Measurements from ENCODE around the gene NKAPL.

The NKAPL gene

DNA sequence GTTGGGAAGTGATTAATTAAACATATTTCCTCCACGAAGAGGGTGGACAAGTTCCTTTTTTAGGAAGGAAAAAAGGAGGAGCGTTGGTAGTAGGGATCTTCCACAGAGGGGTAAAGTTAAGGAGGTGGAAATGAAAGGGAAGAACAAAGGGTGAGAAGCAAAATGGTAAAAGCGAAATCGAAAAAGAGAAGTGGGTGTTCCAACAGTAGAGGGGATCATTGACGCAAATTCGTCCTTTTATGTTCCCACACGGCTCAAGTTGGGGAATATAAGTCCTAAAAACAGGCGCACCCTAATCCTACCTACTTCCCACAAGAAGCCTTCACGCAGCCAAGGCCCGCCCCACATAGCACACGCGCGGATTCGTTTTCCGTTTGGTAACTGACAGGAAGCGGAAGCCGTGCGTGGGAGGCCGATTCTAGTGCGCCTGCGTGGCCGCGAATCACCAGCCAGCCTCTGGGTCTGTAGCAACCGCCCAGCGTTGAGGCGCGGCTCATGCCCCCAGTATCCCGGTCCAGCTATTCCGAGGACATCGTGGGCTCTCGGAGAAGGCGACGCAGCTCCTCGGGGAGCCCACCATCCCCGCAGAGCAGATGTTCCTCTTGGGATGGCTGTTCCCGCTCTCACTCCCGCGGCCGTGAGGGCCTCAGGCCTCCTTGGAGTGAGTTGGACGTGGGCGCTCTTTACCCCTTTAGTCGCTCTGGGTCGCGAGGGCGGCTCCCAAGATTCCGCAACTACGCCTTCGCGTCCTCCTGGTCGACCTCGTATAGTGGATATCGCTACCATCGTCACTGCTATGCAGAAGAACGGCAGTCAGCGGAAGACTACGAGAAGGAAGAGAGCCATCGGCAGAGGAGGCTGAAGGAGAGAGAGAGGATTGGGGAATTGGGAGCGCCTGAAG, at the start of gene NKAPL:
Gene NKAPL (plus strand): TSS at position 421 of the 901 bp plus-strand sequence. CDS start 75 bp downstream, at position 496.
- H3K4me3 Mint-ChIP-seq: peak within 1 kb of the TSS; percentile 29
- DNase-seq (ENCODE audit: low spot score in 2 of 2): peak in 1 of 2 donors; percentile 10
- ATAC-seq: peak; percentile 24
- H3K9me3 Mint-ChIP-seq: no peaks in the 10 kb centered on the region
- no peak within 1 kb of the TSS for H3K27ac Mint-ChIP-seq
- peaks cover 6% of the 10 kb centered on the region for H3K36me3 Mint-ChIP-seq
- peaks cover 5% of the 10 kb centered on the region for H3K4me1 Mint-ChIP-seq

DNA sequence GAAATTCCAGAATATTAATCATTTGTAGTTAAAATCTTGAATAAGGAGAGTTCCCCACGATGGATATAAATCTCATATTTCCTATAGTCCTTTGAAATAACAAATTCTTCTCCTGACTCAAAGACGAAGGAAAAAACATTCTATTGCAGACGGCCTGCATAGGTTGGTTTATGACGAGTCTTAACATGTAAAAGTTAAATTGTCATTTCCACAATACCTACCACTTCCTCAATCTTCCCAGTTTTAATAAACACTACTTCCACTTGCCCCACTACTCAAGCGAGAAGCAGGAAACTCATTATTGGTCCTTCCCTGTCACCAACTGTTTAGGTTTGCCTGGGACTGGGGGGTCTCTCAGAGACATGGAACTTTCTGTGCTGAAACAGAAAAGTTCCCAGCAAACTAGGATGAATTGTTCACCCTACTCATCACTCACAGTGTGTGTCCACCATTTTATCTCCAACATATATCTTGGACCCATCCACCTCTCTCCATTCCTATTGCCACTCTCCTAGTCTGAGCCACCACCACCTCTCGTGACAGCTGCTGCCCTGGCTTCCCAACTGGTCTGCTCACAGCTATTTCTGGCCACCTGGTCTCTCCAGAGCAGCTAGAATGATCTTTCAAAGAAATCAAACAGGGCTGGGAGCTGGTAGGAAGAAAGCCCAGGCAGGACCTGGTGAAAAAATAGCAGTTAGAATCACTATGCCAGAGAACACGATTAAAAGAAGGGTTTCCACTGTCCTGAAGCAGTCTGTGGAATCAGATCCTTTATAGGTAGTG, 49.2 kb upstream of the NKAPL start:
- Mint-ChIP-seq H3K4me3 (no peak overlapping the region), H3K36me3 (peaks cover 17% of the 10 kb centered on the region), H3K9me3 (no peaks in the 10 kb centered on the region), H3K4me1 (peaks cover 35% of the 10 kb centered on the region), H3K27ac (no peak overlapping the region)
- DNase-seq (ENCODE audit: low spot score in 2 of 2) (no peak), ATAC-seq (no peak)

DNA sequence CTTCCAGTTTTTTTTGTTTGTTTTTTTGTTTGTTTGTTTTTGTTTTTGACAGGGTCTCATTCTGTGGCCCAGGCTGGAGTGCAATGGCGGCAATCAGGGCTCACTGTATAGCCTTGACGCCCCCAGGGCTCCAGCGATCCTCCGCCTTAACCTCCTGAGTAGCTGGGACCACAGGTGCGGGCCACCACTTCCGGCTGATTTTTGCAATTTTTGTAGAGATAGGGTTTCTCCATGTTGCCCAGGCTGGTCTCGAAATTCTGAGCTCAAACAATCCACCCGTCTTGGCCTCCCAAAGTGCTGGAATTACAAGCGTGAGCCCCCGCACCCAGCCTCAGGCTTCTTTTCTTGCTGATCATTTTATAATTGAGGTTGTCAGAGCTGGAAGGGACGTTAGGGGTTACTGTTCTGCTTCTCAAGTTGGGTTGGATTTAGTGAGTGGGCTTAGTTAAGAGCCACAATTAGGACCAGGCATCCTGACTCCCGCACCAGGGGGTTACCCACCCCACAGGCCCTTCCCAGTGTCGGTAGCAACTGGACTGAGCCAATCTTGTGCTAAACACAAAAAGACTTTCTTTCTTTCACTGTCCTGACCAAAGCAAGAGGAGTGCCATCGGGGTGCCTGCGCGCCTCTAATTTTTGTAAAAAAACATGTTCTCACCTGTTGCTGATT, 47.1 kb upstream of the NKAPL start:
- DNase-seq (ENCODE audit: low spot score in 2 of 2) (no peak), ATAC-seq (peak; percentile 14)
- Mint-ChIP-seq H3K36me3 (peaks cover 17% of the 10 kb centered on the region), H3K4me1 (peaks cover 35% of the 10 kb centered on the region), H3K9me3 (no peaks in the 10 kb centered on the region), H3K27ac (peak overlapping the region; percentile 86), H3K4me3 (peak overlapping the region; percentile 60)

DNA sequence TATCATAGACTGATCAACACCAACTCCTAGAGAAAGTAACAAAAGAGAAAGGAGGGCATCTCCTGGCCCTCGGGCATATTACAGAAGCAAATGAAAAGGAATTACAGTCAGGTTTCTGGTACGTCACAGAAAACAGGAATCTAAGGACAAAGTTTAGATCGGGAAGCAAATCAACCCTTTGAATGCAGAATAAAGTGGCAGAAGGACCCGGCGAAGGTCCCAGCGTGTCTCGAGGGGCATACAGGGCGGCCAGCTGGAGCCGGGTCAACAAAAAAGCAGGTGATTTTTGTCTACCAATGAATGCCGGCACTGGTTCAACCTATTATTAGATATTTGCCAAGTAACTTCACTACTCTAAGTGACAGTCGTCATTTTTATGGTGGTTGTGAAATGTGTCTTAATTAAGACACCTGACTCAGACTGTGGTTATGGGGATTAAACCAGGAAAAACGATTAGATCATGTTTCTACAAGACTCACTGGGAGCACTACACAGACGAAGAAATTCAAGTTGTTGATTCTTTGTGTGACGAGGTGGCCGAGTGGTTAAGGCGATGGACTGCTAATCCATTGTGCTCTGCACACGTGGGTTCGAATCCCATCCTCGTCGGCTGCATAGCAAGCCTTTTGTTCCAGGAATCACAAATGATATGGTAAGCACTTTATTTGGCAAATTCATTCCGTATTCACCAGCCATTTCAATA, 46.4 kb upstream of the NKAPL start:
- DNase-seq (ENCODE audit: low spot score in 2 of 2) (peak; percentile 44 to 80), ATAC-seq (peak; percentile 87)
- Mint-ChIP-seq H3K4me1 (peaks cover 30% of the 10 kb centered on the region), H3K9me3 (no peaks in the 10 kb centered on the region), H3K27ac (peak overlapping the region; percentile 86), H3K36me3 (peaks cover 17% of the 10 kb centered on the region), H3K4me3 (peak overlapping the region; percentile 60)

DNA sequence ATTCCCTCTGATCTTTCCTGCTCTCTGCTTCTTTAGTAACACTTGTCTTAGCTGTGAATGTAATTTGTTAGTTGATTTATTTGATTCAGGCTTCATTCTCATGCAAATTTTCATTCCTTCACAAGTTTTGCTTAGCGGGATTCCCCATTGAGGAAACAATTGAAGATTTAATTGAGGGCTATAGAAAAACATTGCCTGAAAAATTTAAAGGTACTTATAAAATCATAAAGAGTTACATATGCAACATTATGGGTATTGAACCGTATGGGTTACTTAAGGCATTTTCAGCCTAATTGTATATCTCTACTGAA, 45.9 kb upstream of the NKAPL start:
- Mint-ChIP-seq H3K27ac (peak overlapping the region; percentile 86), H3K4me1 (peaks cover 30% of the 10 kb centered on the region), H3K36me3 (peaks cover 16% of the 10 kb centered on the region), H3K4me3 (peak overlapping the region; percentile 60), H3K9me3 (no peaks in the 10 kb centered on the region)
- DNase-seq (ENCODE audit: low spot score in 2 of 2) (no peak), ATAC-seq (no peak)

DNA sequence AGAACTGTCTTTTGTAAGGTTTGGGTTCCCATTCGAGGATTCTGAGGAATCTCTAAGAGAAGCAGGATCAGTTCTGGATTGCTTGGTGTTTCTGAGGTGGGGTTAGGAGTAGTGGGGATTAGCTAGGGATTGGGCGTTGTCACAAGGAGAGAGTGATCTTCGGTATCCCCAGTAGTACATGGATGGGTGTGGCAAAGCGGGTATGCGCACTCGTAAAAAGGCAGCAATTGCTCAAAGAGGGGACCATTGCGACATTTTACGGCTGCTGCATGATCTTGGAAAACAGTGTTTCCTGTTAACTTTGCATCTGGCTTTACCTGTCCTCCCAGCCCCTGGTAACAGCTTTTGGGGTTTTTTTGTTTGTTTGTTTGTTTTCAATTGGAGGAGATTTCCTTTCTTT, 43.7 kb upstream of the NKAPL start:
- DNase-seq (ENCODE audit: low spot score in 2 of 2): no peak
- Mint-ChIP-seq H3K4me1 (peaks cover 29% of the 10 kb centered on the region), H3K4me3 (no peak overlapping the region), H3K9me3 (no peaks in the 10 kb centered on the region), H3K27ac (no peak overlapping the region), H3K36me3 (peaks cover 11% of the 10 kb centered on the region)
- ATAC-seq: no peak

DNA sequence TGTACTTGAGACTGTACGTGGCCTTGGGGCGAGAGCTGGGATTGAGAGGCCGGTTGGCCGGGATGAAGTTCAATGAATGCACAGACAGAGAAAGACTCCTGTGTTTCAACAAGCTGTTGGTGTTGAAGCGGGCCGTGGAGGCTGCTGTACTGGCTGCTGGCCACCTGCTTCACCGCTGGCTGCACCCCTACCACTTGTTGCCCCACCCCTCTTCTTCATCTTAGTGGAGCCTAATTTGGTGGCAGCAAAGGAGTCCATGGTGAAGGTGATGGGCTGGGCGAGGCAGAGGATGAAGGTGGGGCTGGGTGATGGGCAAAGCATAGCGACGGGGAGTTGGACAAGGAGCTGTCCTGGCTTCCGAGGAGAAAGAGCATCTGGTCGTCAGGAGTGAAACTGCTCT, 41.2 kb upstream of the NKAPL start:
- H3K36me3 Mint-ChIP-seq: peaks cover 3% of the 10 kb centered on the region
- H3K4me1 Mint-ChIP-seq: peaks cover 14% of the 10 kb centered on the region
- peak overlapping the region; percentile 70 for H3K4me3 Mint-ChIP-seq
- ATAC-seq (no peak), DNase-seq (ENCODE audit: low spot score in 2 of 2) (no peak)
- H3K27ac Mint-ChIP-seq: no peak overlapping the region
- H3K9me3 Mint-ChIP-seq: no peaks in the 10 kb centered on the region

DNA sequence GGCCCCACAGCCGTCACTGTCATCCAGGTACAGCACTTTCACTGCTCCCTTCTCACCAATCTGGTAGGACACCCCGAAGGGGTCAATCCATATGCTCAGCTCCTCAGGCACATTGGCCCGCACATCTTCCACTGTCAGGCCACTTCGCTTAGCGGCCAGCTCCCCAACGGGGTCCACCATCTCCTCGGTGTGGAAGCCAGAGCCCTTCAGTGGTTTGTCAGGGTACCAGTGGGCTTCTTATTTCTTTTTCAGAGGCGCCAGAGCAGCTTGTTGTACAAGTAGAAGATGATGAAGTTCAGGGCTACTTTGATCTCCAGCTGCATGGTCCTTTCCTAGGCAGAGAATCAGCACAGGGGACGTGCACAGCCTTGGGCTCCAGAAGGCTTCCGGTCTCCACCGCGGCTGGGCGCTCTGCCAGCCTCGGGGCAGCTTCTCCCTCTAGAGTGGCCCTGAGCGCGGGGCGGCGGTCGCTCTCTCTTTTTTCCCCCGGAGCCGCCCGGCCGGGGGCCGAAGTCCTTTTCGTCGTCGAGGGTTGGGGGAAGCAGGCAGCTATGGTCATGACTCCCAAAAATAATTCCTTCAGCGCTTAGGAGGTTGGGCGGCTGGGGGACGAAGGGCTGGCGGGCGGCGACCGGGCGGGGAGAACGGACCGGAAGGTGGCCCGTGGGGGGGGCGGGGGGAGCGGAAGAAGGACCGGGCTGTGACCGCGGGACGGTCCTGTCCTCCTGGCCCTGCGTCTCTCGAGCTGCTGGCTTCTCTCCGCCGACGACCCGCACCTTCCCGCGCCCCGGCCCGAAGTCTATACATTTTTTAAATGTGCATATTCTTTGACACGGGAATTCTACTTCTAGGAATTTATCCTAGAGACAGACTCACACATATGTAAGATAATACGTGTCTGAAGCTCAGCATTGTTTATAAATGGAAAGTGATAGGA, 40.5 kb upstream of the NKAPL start:
- no peaks in the 10 kb centered on the region for H3K36me3 Mint-ChIP-seq
- peak in 1 of 2 donors; percentile 61 for DNase-seq (ENCODE audit: low spot score in 2 of 2)

DNA sequence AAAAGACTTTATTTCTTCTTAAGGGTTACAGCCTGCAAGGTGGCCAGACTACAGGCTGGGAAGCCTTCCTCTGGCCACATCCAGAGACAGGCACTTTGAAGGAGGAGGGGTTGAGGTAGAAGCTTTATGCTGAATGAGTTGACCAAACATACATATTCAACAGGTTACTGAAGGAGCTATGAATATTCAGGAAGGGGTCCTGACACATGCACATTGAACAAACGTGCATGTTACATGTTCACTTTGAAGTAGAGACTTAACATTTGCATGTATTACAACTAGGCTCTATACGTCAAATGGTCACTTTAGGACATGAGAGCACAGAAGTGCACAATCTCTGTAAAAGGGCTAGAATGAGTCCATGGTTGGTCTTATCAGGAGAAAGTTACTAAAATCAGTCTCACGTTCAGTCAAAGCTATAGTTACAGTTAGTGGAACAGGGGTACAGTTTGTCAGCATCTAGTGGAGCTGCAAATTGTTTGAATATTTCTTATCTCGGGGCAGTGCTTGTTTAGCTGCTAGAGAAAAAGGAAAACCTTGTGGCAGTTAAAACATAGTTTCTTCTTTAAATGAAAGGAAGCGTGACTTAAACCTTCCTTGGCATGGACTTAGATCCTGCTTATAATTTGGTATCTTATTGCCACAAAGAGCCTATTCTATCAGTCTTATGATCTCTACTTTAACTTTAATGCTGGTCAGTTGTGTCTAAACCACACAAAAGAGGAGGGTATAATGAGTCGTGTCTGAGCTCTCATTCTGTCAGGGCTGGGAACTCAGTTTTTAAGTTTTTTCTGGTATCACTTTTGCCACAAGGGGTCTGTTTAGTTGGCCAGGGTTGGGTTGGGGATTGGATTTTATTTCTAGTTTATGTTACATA, 38.6 kb upstream of the NKAPL start:
- ATAC-seq: no peak
- H3K4me1 Mint-ChIP-seq: peaks cover 9% of the 10 kb centered on the region

More for the DNA sequence above, 40.5 kb upstream of the NKAPL start:
- no peak overlapping the region for H3K27ac Mint-ChIP-seq
- H3K9me3 Mint-ChIP-seq: peaks cover 2% of the 10 kb centered on the region
- H3K4me1 Mint-ChIP-seq: peaks cover 9% of the 10 kb centered on the region
- peak overlapping the region; percentile 70 for H3K4me3 Mint-ChIP-seq
- peak; percentile 84 for ATAC-seq

DNA sequence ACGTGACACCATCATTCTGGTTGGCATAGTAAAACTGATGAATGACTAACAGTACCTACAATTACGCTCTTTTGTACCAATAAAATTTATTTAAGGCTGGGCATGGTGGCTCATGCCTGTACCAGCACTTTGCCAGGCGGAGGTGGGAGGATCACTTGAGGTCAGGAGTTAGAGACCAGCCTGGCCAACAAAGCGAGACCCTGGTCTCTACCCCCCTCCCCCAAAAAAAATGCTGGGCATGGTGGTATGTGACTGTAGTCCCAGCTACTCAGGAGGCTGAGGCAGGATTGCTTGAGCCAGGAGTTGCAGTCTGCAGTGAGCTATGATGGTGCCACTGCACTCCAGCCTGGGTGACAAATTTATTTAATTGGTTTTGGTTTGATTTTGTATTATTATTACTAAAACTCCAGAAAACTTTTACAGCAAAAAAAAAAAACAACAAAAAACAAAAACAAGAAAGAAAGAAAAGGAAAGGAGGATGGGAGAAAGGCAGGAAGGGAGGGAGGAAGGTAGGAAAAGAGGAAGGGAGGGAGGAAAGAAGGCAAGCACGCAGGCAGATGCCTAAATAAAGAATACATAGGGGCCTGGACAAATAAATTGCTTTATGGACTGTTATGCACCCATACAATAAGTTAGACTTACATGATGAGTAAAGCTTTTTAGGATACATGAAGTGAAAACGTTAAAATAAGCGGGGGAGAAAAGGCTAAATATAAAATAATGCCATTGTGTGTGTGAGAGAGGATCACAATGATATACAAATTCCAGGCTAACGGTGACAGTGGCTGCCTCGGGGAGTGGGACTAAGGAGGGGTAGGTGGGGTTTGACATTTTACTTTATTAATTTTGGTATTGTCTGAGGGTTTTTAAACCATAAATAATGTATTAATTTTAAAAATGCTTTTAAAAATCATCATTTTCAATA, 34.7 kb upstream of the NKAPL start:
- no peaks in the 10 kb centered on the region for H3K4me1 Mint-ChIP-seq
- peak overlapping the region; percentile 84 for H3K27ac Mint-ChIP-seq
- peaks cover 18% of the 10 kb centered on the region for H3K36me3 Mint-ChIP-seq
- H3K9me3 Mint-ChIP-seq: peaks cover 2% of the 10 kb centered on the region
- DNase-seq (ENCODE audit: low spot score in 2 of 2) (no peak), ATAC-seq (no peak)
- peak overlapping the region; percentile 77 for H3K4me3 Mint-ChIP-seq

More for the DNA sequence above, 38.6 kb upstream of the NKAPL start:
- Mint-ChIP-seq H3K27ac (no peak overlapping the region), H3K9me3 (peaks cover 2% of the 10 kb centered on the region), H3K36me3 (no peaks in the 10 kb centered on the region), H3K4me3 (no peak overlapping the region)
- no peak for DNase-seq (ENCODE audit: low spot score in 2 of 2)

DNA sequence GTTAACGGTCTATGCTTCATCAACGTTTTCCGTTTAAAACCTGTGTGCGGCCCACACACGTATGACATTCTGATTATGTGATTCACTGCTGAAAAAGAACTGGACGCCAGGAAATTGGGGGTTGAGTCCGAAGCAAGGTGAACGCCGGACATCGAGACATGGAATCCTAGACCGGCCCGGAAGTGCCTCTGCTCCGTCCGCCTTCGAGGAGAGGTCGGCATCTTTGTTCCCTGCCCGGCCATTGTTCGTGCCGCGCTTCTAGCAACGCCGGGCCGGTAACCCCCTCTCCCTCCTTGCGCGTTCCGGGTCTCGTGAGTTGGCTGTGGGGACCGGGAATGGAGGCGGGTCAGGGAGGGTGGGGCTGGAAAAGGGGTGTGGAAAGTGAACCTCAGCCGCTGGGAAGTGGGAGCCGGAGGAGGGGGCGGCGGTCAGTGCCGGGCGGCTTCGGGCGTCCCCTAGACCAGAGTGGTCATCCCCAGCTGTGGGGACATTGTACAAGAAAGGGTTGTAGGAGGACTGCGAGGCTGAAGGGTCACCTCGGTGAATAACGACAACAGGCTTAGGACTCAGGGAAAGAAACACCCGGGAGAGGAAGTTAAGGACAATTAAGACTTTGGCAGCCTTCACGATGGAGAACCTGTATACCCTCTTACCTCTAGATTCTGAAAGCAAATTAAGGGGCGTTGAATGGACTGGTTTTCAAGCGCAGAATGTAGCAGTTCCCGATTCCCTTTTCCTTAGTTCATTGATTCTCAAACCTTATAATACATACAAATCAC, 33.9 kb upstream of the NKAPL start, which contains the start of gene ZSCAN9:
Gene ZSCAN9 (plus strand): TSS at position 220 of the 779 bp plus-strand sequence. CDS start 1,810 bp downstream, outside the sequence.
- Mint-ChIP-seq H3K9me3 (peaks cover 2% of the 10 kb centered on the region), H3K4me3 (peak within 1 kb of the TSS; percentile 77), H3K36me3 (peaks cover 23% of the 10 kb centered on the region), H3K27ac (peak within 1 kb of the TSS; percentile 84), H3K4me1 (no peaks in the 10 kb centered on the region)
- ATAC-seq (peak; percentile 82), DNase-seq (ENCODE audit: low spot score in 2 of 2) (peak; percentile 29 to 76)

DNA sequence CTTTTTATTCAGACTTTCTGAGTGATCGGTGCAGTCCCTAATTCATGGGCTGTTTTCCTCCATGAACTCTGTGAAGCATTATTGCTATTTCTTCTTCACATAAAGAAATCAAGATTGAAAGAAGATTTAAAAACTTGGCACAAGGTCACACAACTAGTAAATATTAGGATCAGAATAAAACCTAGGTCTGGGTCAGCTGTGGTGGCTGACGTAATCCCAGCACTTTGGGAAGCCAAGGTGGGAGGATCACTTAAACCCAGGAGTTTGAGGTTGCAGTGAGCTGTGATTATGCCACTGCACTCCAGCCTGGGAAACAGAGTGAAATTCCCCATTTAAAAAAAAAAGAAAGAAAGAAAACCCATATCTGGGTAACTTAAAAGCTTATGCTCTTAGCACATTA, 32.6 kb upstream of the NKAPL start:
- peak overlapping the region; percentile 77 for H3K4me3 Mint-ChIP-seq
- no peak for ATAC-seq
- H3K9me3 Mint-ChIP-seq: peaks cover 2% of the 10 kb centered on the region
- H3K36me3 Mint-ChIP-seq: peaks cover 35% of the 10 kb centered on the region
- H3K4me1 Mint-ChIP-seq: no peaks in the 10 kb centered on the region
- H3K27ac Mint-ChIP-seq: no peak overlapping the region
- no peak for DNase-seq (ENCODE audit: low spot score in 2 of 2)

All from stimulated activated effector memory CD8-positive, alpha-beta T cell treated with anti-CD3 and anti-CD28 coated beads, Interleukin-12 subunit alpha, Interleukin-12 subunit beta, amount 100 ng/mL, for 72 hours (primary cell).